Ureter (tissue), 1 donor: ENCODE data around the gene ADAMTSL2. TPM values are rescaled to one million over a fixed set of nuclear protein-coding genes. Genes with fewer than 3 reads are reported as not detected.

ENCODE experiments used
- DNase-seq: peaks from one replicate; pipeline ENCODE4 v3.0.0-alpha.2; 2020; ENCODE audit warnings: low spot score
- total RNA-seq: library from RNA; stranded (reverse); gene quantifications from one replicate; pipeline ENCODE4 v1.2.4, GENCODE V29; 2023
- donor health status: DM: yes; HTN: yes; CAD: no.

The ADAMTSL2 gene
- total RNA-seq, 1 donor from 2014 or later = 8.8 TPM

DNA sequence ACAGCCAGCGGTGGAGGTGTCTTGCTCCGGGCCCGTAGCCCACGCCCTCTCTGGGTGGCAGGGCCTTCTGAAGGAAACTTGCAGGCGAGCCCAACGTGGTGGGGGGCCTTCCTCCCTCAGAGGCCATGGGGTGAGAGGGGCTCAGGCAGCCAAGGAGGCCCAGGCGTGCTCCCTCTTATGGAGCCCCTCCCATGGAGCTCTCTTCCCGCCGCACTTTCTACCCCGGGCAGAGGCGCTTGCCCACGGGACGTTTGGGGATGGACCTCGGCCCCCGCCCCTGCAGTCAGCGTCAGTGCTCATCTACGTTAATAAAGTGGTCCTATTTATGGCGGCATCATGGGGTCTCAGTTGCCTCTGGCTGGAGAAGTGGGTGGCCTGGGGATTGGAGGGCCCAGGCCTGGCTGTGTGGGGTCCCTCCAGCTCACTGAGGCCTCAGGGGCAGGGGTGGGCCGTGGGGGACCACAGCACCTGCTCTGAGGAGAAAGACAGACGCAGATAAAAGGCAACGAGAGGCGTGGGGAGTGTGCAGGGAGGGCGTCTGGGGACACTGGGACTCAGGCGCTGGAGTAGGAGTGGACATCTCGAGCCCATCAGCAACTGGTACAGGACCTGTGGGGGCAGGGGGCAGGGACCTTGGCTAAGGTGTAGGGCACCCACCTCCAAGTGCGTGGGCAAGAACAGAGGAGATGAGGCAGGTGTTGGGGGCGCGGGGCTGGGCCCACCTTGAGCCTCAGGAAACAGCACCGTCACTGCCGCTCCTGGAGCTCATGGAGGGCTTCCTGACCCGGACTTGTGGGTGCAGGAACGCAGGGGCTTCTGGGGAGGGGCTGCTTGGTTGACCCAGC lies 40.9 kb downstream of the ADAMTSL2 start:
- DNase-seq = no peak

DNA sequence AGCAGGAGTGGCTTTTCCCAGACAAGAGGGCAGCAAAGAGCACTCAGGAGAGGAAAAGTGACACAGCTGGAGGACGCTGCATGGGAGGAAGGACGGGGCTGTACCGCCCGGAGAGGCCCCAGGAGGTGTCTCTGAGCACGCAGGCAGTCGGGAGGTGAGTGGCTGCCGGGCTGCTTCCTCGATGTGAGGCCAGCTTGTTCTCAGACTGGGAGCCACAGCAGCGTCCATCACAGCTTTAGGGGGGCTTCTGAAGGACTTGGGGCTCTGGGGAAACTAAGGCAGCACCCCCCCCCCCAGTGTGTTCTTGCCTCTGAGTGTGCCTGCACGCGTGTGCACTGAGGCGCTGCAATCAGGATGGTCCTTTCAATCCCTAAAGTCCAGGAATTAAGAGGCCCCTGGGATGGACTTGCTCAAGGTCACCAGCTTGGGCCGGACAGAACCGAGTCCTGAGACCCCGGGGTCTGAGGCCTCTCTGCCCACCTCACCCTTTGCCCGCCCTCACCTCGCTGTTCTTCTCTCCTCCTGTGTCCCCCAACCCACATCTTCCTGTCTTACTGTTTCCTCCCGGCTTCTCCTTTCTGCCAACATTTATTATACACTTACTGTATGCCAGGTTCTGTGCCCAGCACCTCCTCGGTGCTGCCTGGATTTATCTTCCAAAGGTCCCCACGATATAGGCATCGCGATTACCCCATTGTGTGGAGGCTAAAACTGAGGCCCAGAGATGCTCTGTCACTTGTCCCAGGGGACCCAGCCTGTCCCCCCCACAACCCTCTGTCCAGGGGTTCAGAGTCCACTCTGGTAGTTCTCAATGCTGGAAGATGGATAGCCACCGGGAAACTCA lies 41.7 kb downstream of the ADAMTSL2 start:
- no peak for DNase-seq

DNA sequence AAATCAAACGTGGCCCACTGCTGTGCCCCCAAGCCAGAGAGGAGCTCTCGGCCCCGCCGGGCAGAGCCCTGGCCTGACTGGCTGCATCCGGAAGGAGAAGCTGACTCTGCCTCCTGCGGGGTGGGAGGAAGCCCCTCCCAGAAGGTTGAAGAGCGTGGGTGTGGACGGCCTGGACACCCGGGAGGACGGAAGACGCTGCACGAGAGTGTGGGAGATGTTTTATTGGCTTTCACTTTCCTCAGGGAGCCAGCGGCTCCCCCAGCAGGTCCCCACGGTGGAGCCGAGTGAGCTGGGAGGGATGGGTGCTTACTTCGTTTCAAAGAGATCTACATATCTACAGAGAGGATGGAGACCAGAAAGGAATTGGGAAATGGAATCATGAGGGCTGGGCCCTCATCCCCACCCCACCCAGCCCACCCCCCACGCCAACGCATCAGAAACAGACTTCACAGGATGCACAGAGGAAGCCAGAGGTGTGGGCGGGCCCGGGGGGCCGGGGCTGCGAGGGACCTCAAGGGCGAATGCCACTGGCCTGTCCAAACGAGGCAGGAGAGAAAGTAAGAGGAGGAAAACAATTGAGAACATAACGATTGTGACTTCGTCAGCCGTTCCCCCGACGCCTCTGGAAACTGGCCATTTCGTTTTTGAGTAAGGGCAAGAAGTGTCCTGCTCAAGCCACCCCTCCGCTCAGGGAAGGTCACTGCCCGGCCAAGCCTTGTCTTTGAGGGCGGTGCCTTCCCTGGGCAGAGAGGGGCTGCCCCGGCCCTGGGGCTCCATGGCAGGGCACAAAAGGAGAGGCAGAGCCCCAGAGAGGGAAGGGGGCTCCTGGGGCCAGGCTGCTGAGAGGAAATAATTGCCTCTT lies 42.6 kb downstream of the ADAMTSL2 start:
- no peak for DNase-seq

- DNase-seq = no peak
Observed at GRCh38 chr9:133577737-133578112, 43.2 kb downstream of the ADAMTSL2 start.

DNA sequence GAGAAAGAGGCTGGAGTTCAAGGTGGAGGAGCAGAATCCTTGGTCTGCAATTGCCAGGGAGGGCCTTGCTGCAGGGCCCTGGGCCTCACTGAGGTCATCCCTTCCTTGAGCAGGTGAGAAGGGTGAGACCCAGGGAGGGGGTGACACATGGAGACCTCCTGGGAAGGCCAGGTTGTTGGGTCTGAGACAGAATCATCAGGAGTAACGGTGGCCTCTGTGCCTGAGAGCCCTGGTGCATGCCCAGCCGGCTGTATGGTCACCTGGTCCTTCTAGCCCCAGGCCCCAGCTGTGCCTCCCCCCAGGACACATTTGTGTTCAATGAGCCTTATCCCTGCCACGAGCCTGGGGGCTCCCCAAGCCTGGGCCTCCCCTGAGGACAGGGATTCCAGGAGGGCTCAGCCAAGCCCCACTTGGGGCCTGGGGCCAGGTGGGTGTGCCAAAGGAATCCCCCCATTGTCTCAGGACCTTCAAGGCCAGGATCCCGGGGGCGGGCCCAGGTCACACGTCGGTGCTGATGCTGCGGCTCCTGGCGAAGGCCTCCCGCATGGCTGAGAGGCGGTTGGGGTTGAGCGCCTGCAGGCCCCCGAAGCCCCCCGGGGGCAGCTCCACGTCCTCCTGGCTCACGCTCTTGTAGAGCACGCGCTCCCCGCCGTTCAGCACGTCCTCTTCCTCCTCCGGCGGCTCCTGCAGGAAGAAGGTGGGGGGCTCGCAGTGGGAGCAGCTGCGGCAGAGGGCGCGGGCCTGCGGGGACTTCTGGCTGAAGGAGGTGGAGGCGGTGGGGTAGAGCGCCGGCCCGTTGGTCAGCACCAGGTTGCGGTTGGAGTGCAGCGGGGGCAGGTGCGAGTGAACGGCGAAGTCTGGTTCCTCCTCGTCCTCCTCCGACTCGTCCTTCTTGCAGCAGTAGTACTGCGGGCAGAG lies 44.3 kb downstream of the ADAMTSL2 start:
- DNase-seq = no peak

GRCh38 chr9:133579601-133580418 lies 45.3 kb downstream of the ADAMTSL2 start:
- no peak for DNase-seq

GRCh38 chr9:133580419-133580738 lies 45.9 kb downstream of the ADAMTSL2 start:
- DNase-seq = no peak

DNA sequence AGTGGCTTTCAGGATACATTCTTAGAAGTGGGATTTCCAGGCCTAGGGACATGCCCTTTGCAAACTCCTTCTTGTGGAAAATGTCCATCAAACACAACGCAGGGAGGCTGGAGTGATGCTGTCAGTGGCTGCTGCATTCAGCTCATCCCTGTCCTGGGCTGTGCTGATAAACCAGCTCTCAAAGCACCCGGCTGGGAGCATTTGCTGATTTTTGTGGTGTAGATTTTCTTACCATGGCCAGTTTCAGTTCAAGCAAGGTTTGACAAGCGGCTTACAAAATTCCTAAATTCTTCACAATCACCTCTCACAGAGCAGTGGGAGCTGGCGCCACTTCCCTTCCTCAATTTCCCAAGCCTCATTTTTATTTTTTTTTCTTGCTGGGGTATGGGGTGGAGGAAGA lies 46.5 kb downstream of the ADAMTSL2 start:
- DNase-seq = no peak

- DNase-seq = peak; percentile 74
Observed at GRCh38 chr9:133581513-133582343, 47.2 kb downstream of the ADAMTSL2 start.

DNA sequence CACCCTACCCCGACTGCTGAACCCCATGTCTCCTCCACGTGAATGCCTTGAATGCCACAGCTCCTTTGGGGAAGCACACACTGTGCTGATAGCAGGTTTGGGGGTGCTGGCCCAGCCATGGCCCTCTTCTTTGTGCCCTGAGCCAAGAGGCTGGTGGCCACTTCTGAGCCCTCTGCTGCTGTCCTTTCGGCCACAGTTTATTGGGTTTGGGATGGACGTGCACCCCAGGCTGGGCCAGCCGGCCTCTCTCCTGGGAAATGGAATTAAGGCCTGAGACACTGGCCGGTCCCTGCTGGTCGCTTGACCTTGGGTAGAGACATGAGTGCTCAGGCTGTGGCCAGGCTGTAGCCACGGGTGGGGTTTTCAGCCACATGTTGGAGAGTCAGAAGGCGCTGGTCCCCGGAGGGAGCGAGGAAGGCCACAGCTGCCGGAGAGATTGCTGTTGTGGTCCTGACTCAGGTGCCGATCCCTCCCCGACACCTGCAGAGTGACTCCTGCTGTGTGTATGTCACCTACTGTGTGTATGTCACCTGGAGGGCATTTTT lies 48.1 kb downstream of the ADAMTSL2 start:
- no peak for DNase-seq

DNA sequence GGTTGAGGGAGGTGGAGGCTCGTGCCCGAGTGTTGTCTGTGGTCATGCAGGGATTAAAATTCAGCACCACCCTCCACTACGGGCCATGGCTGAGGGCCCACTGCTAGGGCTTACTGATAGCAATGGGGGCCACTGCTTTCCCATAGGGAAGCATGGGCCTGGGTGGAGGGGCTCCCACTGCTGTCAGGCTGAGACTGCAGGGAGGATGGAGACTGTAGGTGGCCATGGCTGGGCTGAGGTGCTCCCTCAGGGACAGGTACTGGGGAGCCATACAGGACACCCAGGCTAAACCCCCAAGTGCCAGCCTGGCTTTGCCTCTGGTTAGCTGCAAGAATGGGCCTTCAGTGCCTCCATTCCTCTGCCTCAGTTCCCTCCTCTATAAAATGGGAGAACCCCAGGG lies 48.6 kb downstream of the ADAMTSL2 start:
- no peak for DNase-seq

GRCh38 chr9:133583586-133583985 lies 49.1 kb downstream of the ADAMTSL2 start:
- DNase-seq = no peak

DNA sequence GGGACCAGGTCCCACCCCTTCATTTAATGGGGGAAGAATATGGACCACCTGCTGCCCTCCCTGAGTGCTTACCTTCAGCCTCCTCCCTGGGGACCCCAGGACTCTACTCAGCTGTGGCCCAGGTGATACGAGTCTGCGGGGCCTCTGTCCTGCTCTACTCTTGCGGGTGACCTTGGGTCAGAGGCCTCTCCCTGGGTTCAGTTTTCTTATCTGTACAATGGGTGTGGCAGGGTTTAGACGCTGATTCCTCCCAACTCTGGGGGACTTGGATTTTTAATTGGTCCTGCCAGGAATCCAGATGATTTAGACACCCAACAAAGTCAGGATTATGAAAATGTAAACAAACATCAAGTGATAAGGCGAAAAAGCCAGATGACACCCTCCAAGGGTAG lies 49.7 kb downstream of the ADAMTSL2 start:
- no peak for DNase-seq

GRCh38 chr9:133584559-133585476 lies 50.3 kb downstream of the ADAMTSL2 start:
- DNase-seq = no peak

- DNase-seq = no peak
Observed at GRCh38 chr9:133585481-133586351, 51.2 kb downstream of the ADAMTSL2 start.

GRCh38 chr9:133587051-133587450 lies 52.5 kb downstream of the ADAMTSL2 start:
- no peak for DNase-seq

GRCh38 chr9:133587466-133587865 lies 53.0 kb downstream of the ADAMTSL2 start:
- no peak for DNase-seq
